ENCODE results near the gene PAXX.

PAXX gene, protein sequence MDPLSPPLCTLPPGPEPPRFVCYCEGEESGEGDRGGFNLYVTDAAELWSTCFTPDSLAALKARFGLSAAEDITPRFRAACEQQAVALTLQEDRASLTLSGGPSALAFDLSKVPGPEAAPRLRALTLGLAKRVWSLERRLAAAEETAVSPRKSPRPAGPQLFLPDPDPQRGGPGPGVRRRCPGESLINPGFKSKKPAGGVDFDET

DNA sequence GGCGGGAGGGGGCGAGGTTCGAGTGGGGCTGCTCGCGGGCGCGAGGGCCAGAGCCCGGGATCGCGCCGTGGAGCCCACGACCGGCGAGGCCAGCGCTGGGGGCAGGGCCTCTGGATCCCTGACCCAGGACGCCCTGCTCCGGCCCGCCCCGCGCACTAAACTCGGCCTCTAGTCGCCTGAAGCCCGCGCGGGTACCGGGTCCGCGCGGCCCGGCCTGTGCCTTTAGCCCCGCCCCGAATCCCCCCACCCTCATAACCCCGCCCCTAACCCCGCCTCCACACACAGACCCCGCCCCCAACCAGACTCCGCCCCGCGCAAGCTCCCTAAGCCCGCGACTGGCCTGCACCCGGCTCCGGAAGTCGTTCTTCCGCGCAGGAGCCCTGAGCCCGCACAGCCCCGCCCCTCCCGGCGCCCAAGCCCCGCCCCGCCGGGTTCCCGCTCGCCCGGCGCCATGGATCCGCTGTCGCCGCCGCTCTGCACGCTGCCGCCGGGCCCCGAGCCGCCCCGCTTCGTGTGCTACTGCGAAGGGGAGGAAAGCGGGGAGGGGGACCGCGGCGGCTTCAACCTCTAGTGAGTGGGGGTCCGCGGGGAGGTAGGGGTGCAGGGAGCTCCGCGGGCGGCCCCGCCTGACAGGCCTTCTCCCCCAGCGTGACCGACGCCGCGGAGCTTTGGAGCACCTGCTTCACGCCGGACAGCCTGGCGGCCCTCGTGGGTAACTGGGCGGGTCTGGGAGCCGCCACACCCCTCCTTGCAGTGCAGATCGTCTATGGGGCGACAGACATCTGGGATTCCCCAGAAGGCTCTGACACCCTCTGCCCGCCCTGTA, at the start of gene PAXX:
Gene PAXX, plus strand, starts transcription at position 430 of the 826 bp plus-strand sequence. Its CDS starts 22 bp downstream, at position 452.
- peak; percentile 90 for DNase-seq (ENCODE audit: low read depth)

DNA sequence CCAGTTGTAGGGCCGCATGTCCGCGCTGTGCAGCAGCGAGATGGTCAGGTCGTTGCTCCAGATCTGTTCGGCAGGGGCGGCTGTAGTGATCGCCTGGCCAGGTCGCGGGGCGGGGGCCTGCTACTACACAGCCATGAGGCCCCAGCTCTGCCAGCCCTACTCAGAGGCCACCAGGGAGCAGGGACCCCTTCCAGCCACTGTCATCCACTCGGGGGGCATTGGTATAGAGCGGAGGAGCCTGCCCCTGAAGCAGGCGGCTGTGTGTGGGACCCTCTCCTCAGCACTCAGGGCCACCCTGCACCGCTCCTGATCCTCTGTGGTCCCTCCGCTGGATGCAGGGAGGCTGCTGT, 49.4 kb upstream of the PAXX start:
- no peak for DNase-seq (ENCODE audit: low read depth)

DNA sequence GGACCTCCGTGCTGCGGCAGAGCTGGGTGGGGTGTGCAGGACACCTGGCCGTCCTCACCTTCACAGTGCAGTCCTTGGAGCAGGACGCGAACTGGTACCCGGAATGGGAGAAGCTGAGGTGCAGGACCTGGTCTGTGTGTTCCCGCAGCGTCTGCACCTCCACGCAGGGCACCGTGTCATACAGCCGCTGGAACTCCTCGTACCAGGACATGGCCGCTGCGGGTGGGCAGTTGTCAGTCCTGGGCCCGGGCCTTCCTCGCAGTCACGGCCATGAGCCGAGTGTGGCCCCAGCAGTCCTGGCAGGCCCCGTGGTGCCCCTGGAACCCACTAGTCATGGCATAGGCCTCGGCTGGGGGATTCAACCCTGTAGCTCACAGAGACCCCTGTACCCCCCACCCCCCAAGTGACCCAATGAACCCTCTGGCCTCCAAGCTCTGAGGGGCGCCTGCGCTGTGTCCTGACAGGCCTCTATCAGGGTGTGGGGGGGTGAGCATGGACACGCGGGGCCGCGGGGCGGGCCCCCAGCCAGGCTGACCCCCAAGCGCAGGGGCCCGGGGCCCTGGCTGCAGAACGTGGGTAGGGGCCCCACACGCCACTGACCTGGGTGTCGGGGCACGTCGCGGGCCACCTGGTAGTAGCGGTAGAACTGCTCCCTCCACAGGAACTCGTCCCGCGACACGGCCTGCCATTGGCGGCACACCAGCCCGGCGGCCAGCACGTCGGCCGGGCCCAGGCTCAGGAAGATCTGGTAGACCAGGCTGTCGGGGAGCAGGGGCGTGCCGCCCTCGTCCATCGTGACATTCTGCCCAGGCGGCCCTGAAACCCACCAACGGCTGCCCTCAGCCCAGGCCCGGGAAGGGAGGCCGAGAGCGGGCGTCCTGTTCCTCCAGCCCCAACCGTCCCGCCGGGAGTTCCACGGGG, 48.7 kb upstream of the PAXX start:
- no peak for DNase-seq (ENCODE audit: low read depth)

DNA sequence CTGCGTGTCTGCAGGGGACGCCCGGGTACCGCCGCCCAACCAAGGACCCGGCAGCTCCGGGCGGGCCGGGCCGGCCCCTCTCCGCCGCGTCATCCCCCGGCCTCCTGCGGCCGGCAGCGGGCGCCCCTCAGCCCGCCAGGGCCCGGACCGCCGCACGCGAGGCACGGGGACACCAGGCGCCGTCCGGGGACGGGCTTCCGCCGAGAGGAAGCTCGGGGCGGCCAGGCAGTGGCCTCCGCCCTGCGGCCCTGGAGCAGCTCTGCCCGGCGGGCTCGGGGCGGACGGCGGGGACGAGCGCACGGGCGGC, 48.1 kb upstream of the PAXX start:
- no peak for DNase-seq (ENCODE audit: low read depth)

DNA sequence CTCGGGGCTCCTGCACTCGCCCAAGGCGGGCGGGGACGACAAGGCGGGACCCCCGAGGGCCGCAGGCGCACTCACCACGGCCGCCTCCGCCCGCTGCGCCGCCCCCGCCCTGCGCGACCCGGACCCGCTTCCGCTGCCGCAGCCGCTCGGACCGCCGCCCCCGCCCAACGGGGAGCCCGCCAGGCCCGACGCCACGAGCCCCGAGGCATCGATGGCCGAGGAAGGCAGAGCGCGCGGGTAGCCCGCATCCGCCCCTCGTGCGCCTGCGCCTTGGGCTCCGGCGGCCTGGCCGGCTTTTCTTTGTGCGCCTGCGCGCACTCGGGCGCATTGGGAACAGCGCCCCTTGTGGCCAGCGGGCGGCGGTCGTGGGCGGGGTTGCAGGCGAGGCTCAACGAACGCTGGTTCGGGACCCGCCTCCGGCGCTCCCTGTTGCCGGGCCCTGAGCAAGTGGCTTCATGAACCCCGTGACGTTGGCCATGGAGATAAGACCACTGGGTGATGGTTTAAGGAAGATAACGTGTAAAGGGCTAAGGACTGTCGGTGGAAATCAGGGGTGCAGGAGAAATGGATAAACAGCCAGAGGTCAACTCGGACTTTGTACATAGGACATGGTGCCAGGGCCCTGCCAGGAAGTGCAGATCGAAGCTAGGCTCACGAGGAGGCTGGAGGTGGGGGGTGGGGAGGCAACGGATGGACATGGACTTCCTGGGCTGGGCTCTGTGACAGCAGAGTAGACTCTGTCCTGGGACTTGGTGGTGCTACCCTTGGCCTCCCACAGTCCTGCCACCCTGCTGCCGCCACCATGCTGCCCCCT, 47.5 kb upstream of the PAXX start, which contains the start of the genes C8G and FBXW5:
Gene C8G, plus strand, starts transcription at position 725 of the 814 bp plus-strand sequence. Its CDS starts 78 bp downstream, at position 803.
Gene FBXW5, minus strand, starts transcription at position 220 of the 814 bp plus-strand sequence. CDS start 655 bp downstream, outside the sequence.
- peak; percentile 93 for DNase-seq (ENCODE audit: low read depth)

- DNase-seq (ENCODE audit: low read depth): no peak
Measured at GRCh38 chr9:136945333-136946227, 46.6 kb upstream of the PAXX start.

GRCh38 chr9:136946228-136947027, 45.8 kb upstream of the PAXX start:
- DNase-seq (ENCODE audit: low read depth): no peak

DNA sequence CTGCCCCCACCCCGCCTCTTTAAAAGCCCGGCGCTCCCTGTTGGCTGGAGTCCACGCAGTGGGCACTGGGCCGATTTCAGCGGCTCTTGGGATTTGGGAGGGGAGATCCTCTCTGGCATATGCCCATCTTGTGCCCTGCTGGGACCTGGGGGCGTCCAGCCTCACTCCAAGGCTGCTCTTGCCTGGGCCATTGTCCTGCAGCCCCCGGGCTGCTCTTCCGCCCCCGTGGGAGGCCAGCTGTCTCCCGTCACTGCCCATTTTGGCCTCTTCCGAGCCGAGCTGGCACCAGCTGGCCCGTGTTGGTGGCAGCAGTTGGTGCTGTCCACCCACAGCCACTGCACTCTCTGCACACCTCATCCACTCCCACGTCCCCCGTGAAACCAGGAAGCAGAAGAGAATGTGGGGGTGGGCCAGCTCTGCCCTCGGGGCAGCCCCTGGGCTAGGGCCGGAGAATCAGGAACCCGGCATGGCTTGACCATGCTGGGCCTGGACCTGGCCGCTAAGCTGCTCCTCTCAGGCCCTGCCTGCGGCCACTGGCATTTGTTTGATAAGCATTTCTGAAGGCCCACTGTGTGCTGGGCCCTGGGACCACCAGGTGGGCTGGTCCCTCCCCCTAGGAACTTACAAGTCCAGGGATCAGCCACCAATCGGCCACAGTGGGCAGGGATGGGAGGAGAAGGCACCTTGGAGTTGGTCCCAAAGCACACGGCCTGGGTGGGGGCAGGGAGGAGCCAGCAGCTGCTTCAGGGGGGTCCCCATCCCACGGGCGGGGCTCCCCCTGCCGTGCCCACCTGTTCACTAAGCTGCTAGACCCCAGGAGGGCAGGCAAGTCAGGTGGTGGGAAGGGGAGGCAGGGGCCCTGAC, 45.0 kb upstream of the PAXX start:
- DNase-seq (ENCODE audit: low read depth): no peak

DNA sequence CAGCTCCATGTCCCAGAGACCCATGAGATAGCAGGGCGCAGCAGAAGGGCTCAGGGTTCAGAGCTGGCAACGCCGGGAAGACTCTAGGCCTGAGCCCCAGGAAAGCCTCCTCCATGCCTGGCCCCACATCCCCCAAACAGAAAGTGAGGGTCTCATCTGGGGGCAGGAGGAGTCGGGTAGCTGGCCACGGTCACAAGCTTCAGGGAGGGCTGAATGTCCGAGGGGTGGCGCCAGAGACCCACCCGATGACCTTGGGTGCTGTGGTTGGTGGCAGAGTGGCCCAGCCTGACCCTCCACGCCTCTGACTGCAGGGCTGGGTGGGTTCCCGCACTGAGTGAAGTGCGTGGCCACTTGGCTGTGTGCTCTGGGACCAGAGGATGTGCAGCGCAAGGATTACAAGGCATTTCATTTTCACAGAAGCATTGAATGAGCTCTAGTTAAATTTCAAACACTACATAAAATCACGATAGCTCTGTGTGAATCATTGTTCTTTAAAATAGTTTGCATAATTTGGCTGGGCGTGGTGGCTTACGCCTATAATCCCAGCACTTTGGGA, 44.2 kb upstream of the PAXX start:
- DNase-seq (ENCODE audit: low read depth): no peak

GRCh38 chr9:136949239-136949816, 42.9 kb upstream of the PAXX start:
- DNase-seq (ENCODE audit: low read depth): no peak

DNA sequence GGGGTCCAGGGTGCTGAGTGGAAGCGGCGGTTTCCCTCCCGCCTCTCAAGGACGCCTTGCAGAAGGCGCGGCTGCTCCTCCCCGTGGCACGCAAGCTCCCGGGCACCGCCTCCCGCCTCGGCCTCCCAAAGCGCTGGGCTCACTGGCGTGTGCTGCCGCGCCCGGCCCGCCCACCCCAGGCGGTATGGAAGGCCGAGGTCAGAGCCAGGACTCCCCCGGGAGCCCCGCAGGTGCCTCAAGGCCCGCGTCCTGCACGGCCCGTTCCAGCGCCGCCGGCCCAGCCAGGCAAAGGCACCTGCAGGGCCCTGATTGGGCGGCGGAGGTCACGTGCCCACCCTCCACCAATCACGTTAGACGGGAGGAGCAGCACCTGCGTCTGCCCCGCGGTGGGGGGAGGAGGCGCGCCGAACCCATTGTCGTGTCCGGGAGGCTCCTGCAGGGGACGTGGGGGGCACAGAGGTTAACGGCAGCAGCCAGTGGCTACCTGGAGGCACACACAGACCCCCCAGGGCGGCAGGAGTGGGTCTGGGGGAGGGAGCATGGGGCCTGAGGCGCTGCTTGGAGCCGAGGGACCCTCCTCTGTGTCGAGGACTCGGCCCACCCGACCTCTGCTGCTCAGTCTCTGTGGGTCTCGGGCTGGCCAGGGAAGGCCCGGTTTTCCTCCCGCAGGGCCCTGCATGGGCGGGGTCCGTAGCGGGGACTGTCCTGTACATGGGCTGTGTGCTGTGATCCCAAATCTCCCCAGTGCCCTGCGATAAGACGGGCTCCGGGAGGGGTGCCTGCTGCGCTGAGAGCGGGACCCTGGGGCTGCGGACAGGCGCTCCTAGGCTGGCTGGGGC, 42.2 kb upstream of the PAXX start:
- peak; percentile 95 for DNase-seq (ENCODE audit: low read depth)

- no peak for DNase-seq (ENCODE audit: low read depth)
Measured at GRCh38 chr9:136950656-136951276, 41.5 kb upstream of the PAXX start.

- DNase-seq (ENCODE audit: low read depth): no peak
Measured at GRCh38 chr9:136951541-136952320, 40.5 kb upstream of the PAXX start, which contains the start of gene LCN12. TSS of gene LCN12 (plus strand) at chr9:136952273. CDS start at chr9:136952328, 55 bp downstream.

DNA sequence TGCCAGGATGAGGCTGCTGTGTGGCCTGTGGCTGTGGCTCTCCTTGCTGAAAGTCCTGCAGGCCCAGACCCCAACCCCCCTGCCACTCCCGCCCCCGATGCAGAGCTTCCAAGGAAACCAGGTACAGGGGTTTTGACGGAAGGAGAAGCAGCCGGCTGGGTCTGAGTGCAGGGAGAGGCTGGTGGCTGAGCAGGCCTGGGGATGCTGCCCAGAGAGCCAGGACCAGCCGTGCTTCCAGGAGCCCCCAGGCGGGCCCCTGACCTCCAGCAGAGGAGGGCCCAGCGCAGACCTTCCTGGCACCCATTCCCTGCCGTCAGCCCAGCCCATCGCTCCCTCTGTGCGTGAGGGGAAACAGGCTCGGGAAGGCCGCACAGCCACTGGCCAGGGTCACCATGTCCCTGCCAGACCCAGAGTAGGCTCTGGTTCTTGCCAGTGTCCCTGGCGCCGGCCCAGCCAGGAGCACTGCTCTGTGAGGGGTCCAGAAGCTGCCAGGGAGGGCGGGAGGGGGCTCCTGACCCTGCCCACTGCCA, 39.8 kb upstream of the PAXX start:
- DNase-seq (ENCODE audit: low read depth): no peak
